NCI-H146 (cell line): Measurements from ENCODE around the gene SLC24A3.

Experiments used
- DNase-seq: peaks from one replicate; lab custom pipeline; 2025; lab: John Stamatoyannopoulos, UW

SLC24A3 gene

GRCh38 chr20:19457611-19458010, 245.2 kb downstream of the SLC24A3 start:
- DNase-seq, result no peak

- DNase-seq, result no peak
These were observed 247.9 kb downstream of the SLC24A3 start for GRCh38 chr20:19460386-19460785.

GRCh38 chr20:19462491-19462890, 250.0 kb downstream of the SLC24A3 start:
- DNase-seq, result no peak

GRCh38 chr20:19463597-19463996, 251.2 kb downstream of the SLC24A3 start:
- no peak for DNase-seq

- no peak for DNase-seq
These were observed 253.1 kb downstream of the SLC24A3 start for GRCh38 chr20:19465536-19465935.

GRCh38 chr20:19466206-19466928, 253.9 kb downstream of the SLC24A3 start:
- DNase-seq, result no peak

- DNase-seq, result no peak
These were observed 260.9 kb downstream of the SLC24A3 start for GRCh38 chr20:19473216-19473921.

- DNase-seq, result no peak
These were observed 261.5 kb downstream of the SLC24A3 start for GRCh38 chr20:19473922-19474286.

GRCh38 chr20:19478320-19478895, 266.0 kb downstream of the SLC24A3 start:
- DNase-seq, result no peak

- no peak for DNase-seq
These were observed 270.3 kb downstream of the SLC24A3 start for GRCh38 chr20:19482726-19483125.

- no peak for DNase-seq
These were observed 270.9 kb downstream of the SLC24A3 start for GRCh38 chr20:19483309-19483708.

- no peak for DNase-seq
These were observed 274.0 kb downstream of the SLC24A3 start for GRCh38 chr20:19486446-19486845.

- DNase-seq, result no peak
These were observed 275.0 kb downstream of the SLC24A3 start for GRCh38 chr20:19487420-19487819.

GRCh38 chr20:19491241-19491640, 278.8 kb downstream of the SLC24A3 start:
- no peak for DNase-seq

GRCh38 chr20:19492116-19492515, 279.7 kb downstream of the SLC24A3 start:
- DNase-seq, result no peak

GRCh38 chr20:19492687-19493336, 280.4 kb downstream of the SLC24A3 start:
- DNase-seq, result no peak

GRCh38 chr20:19493794-19494495, 281.5 kb downstream of the SLC24A3 start:
- DNase-seq, result no peak

- no peak for DNase-seq
These were observed 283.7 kb downstream of the SLC24A3 start for GRCh38 chr20:19495905-19496703.

- no peak for DNase-seq
These were observed 284.6 kb downstream of the SLC24A3 start for GRCh38 chr20:19497064-19497463.

- no peak for DNase-seq
These were observed 286.3 kb downstream of the SLC24A3 start for GRCh38 chr20:19498756-19499155.

GRCh38 chr20:19501476-19502115, 289.2 kb downstream of the SLC24A3 start:
- no peak for DNase-seq
